Endometrial microvascular endothelial cells (primary cell): Measurements from ENCODE around the gene ZNF583. TPM values are rescaled to one million over a fixed set of nuclear protein-coding genes. Genes with fewer than 3 reads are reported as not detected.

Experiments
- in situ Hi-C: cut with HindIII; loops from 2 replicates; pipeline ENCODE4 v1.10.0; 2017; ENCODE audit warnings: low sequenced_read_pairs, low pct_unique_long_range_greater_than_20kb; ENCODE audit errors: inconsistent ontology term
- total RNA-seq: library from RNA; depleted of rRNA; stranded (reverse); fragments of >200 nt; gene quantifications from one replicate; pipeline ENCODE4 v1.2.3, GENCODE V29; 2015; ENCODE audit errors: inconsistent ontology term

Gene ZNF583
- 1.6 TPM for total RNA-seq

DNA sequence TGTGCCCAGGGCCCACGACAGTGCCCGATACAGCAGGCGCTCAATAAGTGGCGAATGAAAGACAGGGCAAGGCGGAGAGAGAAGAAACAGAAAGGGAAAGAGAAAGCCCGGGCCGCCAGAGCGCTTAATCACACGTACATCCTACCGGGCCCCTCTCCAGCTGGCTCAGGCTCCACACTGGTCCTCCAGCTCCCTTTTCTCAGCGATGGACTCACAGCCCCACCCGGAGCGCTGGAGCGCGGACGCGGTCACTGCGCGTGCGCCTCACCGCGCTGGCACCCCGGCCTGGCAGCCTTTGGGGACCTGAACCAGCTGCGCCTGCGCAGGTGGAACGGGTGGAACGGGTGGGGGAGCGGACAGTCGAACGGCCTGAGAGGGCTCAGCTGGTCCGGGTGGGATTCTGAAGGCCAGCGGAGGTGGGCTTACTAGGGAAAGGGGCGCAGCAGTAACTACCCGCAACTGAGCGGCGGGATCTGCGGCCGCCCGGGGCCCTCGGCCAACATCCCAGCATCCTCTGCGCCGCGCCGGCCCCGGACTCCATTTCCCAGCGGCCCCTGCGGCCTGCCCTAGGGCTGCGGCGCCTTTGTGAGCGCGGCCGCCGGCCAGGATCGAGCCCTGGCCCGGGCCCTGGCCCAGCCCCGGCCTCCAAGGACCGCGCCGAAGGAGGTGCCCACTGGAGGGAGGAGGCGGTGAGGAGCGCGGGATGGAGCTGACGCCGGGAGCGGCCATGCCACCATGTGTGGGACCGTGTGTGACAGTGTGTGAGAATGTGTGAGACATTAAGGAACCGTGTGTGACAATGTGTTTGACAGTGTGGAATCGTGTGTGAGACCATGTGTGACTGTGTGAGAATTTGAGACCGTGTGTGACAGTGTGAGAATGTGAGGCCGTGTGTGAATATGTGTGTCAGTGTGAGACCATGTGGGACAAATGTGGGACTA lies at the start of gene ZNF583:
Gene ZNF583, plus strand, starts transcription at position 569 of the 941 bp plus-strand sequence. CDS start 2,783 bp downstream, outside the sequence.
- in situ Hi-C loops, result no loop called here

DNA sequence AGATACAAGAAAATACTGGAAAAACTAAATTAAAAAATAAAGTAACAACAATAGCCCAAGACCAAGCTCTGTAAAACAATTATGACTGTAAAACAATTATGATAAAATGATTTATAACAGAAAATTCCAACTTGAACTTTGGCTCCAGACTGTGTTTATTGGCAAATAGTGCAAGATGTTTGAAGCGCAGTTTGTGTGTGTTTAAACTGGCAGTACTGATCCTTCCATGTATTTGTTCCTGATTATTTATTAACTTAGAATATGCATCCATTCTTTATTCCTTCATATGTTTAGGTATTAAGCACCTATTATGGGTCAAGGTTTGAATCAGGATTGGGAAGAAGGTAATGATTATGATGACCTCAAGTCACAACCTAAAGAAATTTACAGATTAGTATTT lies 48.6 kb upstream of the ZNF583 start:
- in situ Hi-C loops, result no loop called here

DNA sequence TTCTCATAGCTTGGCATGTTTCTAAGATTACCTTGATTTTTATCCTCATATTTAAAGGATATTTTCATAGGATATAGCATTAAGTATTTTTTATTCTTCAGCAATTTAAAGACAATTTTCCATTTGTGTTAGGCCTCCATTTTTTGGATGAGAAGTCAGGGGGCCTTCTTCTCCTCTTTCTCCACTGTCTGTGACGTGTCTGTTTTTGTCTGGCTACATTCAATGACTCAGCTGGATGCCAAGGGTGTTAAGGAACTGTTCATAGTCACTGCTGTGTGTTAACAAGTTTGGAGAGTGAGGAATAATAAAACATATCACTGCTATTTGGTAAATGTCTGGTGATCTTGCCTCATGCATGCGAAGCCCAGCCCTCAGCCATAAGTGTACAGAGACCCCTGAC lies 47.2 kb upstream of the ZNF583 start:
- in situ Hi-C loops, result no loop called here

DNA sequence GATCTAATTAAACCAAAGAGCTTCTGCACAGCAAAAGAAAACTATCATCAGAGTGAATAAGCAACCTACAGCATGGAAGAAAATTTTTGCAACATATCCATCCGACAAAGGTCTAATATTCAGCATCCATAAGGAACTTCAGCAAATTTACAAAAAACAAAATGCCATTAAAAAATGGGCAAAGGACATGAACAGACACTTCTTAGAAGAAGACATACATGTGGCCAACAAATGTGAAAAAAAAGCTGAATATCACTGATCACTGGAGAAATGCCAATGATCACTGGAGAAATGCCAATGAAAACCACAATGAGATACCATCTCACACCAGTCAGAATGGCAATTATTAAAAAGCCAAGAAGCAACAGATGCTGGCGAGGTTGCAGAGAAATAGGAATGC lies 43.3 kb upstream of the ZNF583 start:
- in situ Hi-C loops, result no loop called here

DNA sequence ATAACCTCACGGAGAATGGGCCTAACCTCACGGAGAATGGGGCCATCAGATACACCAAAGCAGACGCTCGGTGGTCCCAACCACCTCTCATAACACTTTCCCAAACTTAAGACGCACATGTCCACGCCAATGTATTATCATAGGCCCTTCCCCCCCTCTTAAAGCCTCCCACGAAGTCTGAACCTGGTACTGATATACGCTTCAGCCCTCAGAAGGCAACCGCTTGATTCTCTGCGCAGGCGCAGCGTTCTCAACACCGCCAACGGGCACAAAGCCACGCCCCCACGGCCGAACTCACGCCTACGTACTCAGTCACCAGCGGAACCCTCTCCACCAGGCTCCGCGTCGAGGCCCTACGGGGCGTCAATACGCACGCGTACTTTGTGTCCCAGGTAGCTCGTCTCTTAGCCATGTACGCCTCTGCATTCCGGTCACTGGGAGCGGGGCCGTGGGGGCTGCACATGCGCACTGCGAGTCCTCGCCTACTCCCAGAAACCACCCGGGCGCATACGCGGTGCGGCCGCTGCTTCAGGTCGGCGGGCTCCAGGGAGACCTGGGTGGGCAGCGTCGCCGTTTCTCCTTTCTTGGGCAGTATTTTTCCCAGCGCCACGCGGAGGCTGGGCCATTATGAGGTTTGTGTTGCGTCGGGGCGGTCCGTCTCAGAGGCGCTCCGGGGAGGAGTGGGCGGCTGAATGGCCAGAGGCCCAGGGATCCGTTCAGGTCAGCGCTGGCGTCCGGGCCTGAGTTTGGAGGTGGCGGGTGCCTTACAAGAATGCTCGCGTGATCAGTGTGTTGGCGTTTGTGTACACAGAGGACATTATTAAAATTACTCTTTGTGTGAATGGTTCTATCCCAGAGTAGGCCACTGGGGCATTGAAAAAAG lies 36.1 kb upstream of the ZNF583 start:
- in situ Hi-C loops, result no loop called here

DNA sequence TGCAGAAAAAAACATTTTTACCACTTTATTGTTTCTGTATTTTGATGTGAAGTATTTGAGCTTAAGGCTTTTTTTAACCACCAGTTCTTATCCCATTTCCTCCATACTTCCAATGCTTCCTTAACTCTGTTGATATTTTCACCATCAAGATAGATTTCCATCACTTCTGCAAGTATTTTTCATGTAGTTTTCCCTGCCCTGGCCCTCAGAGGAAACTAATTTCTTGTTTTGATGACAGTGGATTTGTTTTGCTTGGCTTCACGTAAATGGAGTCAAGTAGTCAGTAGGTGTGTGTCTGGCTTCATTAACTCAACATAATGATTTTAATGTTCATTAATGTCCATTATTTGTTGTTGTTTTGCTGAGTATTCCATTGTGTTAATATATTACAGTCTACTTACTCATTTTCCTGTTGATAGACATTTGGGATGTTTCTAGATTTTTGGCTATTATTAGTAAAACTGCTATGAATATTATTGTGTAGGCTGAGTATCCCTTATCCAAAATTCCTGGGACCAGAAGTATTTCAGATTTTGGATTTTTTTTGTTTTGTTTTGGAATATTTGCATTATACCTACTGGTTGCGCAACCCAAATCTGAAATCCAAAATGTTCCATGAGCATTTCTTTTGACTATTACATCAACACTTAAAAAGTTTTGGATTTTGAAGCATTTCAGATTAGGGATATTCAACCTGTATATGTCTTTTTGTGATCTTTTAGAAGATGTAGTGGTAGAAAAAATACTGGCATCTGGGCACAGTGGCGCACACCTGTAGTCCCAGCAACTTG lies 34.1 kb upstream of the ZNF583 start:
- in situ Hi-C loops, result no loop called here

DNA sequence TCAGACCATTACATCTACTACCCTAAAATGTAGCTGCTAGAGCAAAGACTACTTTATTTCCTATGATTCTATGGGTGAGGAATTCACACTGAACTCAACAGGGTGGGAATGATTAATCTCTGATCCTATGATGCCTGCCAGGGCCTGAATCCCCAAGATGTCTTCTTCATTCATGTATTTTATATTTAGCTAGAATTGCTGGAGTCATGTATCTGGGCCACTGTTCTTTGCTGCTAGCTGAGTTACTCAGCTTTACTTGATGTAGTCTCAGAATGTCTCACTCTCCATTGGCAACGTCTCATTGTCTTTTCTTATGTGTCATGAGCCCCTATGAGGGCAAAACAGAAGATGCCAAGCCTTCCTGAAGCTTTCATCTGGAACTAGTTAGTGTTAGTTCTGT lies 31.9 kb upstream of the ZNF583 start:
- in situ Hi-C loops, result no loop called here

DNA sequence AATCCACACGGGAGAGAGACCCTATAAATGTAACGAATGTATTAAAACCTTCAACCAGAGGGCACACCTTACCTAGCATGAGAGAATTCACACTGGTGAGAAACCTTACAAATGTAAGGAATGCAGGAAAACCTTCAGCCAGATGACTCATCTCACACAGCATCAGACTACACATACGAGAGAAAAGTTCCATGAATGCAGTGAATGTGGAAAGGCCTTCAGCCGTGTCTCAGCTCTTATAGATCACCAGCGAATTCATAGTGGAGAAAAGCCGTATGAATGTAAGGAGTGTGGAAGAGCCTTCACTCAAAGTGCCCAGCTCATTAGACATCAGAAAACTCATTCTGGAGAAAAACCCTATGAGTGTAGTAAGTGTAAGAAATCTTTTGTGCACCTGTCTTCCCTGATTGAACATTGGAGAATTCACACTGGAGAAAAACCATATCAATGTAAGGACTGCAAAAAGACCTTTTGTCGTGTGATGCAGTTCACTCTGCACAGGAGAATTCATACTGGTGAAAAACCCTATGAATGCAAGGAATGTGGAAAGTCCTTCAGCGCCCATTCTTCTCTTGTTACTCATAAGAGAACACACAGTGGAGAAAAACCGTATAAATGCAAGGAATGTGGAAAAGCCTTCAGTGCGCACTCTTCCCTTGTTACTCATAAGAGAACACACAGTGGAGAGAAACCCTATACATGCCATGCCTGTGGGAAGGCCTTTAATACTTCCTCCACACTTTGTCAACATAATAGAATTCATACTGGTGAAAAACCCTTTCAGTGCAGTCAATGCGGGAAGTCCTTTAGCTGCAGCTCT lies 26.8 kb upstream of the ZNF583 start:
- in situ Hi-C loops, result no loop called here

DNA sequence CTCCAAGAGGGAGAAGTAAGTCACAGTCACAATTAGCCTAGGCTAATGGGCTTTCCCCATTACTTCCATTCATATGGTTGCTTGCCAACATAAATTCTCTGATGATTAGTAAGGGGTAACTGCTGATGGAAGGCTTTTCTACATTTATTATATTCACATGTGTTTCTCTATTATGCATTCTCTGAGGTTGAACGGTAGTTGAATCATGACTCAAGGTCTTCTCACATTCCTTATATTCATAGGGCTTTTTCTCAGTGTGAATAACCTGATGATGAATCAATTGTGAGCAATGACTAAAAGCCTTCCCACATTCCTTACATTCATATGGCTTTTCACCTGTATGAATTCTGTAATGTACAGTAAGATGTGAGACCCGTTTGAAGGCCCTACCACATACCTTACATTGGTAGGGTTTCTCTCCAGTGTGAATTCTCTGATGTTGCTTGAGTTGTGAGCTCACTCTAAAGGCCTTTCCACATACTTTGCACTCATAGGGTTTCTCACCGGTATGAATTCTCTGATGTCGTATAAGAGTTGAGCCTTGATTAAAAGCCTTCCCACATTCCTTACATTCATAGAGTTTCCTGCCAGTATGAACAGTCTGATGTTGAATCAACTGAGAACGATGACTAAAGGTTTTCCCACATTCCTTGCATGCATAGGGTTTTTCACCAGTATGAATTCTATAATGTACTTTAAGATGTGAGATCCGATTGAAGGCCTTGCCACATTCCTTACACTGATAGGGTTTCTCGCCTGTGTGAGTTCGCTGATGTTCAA lies 20.1 kb upstream of the ZNF583 start:
- in situ Hi-C loops, result no loop called here

DNA sequence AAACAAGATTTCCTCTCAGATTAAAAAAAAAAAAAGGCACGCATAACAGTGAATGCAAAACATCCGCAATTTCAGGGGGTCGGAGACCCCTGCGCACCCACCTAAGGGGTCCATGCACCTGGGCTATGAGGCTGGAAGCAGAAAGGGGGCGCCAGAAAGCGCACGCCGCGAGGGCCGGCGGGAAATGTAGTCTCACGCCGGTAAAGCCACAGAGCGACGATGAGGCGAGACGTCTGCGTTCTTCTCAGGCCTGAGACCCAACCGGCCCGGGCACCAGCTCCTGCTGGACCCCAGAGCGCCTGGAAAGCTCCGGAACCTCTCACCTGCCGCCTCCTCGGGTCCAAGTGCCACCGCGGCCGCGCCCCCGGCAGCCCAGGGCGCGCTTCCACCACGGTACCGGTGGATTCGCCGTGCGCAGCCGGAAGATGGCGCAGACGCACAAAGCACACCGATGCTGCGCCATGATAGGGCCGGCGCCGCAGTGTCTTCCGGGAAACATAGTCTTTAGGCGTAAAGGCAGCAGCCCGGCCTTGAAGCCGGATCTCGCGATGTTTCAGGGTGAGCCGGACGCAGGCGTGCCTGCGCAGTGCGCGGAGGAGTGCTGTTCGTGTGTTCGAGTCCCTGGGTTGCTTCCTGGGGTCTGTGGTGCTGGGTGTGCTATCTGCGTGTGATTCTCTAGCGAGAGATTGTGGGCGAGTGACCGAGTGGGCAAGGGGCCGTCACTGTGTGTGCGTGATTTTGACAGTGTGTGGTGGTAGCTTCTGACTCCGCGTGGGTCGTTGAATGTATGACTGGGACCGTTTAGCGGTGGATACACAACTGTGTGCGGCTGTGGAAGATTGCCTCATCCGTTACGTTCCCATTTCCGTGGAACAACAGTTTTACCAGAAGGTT lies 10.8 kb upstream of the ZNF583 start, which contains the start of gene ZNF582:
Gene ZNF582, minus strand, starts transcription at position 416 of the 894 bp plus-strand sequence. CDS start 1,782 bp downstream, outside the sequence.
- in situ Hi-C loops, result no loop called here

DNA sequence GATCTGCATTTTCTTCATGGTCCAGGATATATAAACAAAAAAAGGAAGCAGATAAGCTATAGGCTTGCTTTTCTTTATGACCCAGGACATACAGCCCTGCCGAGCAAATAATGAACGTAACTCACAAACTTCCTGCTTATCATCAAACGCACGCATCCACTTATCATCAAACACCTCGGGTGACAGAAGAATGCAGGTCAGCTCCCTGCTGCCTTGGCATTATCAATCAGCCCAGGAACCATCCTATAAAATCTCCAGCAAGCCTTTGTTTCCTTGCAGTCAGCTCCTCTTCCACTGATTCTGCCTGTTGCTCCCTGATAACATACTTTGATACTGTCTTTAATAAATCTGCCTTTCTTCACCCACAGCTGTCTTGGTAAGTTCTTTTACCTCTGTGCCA lies 5.3 kb upstream of the ZNF583 start:
- in situ Hi-C loops, result no loop called here

DNA sequence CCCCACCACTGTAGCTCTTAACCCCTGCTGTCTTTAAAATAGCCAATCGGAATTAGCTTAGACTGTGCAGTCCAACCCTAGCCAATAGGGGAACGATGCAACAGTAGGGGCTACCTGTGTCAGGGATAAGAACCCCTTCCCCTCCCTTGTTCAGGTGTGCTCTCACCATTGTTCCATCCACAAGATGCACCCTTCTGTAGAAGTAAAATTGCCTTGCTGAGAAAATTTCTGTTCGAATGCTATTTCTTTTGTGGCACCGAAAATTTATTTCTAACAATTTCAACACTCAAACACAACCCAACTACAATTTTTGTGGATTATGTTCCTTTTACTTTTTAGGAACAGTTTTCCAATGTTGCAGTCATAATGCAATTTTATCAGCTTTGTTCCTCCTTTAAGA lies 3.6 kb upstream of the ZNF583 start:
- in situ Hi-C loops, result no loop called here

DNA sequence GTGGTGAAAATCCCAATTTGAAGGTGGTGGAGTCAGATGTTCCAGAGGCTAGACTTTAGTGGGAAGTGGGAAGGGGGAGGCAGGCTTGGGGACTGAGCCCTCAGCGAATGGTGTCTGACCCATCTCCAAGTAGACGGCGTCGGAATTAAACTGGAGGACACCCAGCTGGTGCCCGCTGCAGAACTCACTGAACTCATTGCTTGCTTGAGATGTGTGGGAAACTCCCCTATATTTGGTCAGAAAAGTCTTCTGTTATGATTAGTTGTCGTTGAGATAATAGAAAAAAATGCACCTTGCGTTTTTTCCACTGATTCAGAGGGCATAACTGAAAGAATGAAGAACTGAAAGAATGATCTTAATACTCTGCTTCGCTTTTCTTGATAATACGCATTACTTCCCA lies 871 bp upstream of the ZNF583 start:
- in situ Hi-C loops, result no loop called here

DNA sequence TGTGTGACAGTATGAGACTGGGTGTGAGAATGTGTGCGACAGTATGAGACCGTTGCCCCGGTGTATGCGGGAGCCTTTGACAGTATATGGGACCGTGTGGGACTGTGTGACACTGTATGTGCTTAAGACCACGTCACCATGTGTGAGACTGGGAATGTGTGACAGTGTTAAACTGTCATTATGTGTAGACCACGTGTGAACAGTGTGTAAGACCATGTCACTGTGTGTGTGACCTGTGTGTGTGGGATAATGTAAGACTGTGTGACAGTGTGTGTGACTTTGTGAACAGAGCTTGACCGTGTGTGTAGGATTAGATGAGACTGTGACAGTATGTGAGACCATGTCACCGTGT lies 549 bp downstream of the ZNF583 start:
- in situ Hi-C loops, result no loop called here

DNA sequence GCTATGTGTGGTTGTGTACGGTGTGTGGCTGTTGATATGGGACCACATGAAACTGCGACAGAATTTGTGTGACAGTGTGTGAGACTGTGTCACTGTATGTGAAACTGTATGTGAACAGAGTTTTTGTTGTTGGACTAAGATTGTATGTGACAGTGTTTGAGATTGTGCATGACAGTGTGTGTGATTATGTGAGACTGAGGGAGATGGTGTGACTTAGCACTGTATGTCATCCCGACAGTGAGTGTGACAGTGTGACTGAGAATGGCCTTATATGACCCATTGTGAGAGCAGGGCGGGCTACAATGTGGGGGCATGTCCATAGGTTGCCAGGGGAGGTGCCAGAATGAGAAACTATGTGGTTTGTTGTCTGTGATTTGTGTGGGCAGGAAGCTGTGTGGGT lies 930 bp downstream of the ZNF583 start:
- in situ Hi-C loops, result no loop called here

DNA sequence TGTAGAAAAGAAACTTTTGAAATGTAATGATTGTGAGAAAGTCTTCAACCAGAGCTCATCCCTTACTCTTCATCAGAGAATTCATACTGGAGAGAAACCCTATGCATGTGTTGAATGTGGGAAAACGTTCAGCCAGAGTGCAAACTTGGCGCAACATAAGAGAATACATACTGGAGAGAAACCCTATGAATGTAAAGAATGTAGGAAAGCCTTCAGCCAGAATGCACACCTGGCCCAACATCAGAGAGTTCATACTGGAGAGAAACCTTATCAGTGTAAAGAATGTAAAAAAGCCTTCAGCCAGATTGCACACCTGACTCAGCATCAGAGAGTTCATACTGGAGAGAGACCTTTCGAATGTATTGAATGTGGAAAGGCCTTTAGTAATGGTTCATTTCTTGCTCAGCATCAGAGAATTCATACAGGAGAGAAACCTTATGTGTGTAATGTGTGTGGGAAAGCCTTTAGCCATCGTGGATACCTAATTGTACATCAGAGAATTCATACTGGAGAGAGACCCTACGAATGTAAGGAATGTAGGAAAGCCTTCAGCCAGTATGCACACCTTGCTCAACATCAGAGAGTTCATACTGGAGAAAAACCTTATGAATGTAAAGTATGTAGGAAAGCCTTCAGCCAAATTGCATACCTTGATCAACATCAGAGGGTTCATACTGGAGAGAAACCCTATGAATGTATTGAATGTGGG lies 19.3 kb downstream of the ZNF583 start:
- in situ Hi-C loops, result no loop called here
